ENCODE measurements around the gene CACNA1F.

The CACNA1F gene

GRCh38 chrX:49257074-49257790 is 24.1 kb upstream of the CACNA1F start:
- FAIRE-seq = no peak

- FAIRE-seq = no peak
Observed at GRCh38 chrX:49256268-49256995, 23.3 kb upstream of the CACNA1F start.

- FAIRE-seq = no peak
Observed at GRCh38 chrX:49254639-49255038, 21.5 kb upstream of the CACNA1F start.

GRCh38 chrX:49251325-49251724 is 18.2 kb upstream of the CACNA1F start:
- no peak for FAIRE-seq

GRCh38 chrX:49250578-49250977 is 17.4 kb upstream of the CACNA1F start:
- no peak for FAIRE-seq

GRCh38 chrX:49250066-49250465 is 16.9 kb upstream of the CACNA1F start:
- FAIRE-seq = no peak

- no peak for FAIRE-seq
Observed at GRCh38 chrX:49249616-49250015, 16.5 kb upstream of the CACNA1F start.

- no peak for FAIRE-seq
Observed at GRCh38 chrX:49249071-49249470, 15.9 kb upstream of the CACNA1F start.

- FAIRE-seq = no peak
Observed at GRCh38 chrX:49247916-49248811, 15.0 kb upstream of the CACNA1F start.

GRCh38 chrX:49247346-49247745 is 14.2 kb upstream of the CACNA1F start:
- no peak for FAIRE-seq

- FAIRE-seq = no peak
Observed at GRCh38 chrX:49246541-49246940, 13.4 kb upstream of the CACNA1F start.

- no peak for FAIRE-seq
Observed at GRCh38 chrX:49244207-49244606, 11.1 kb upstream of the CACNA1F start.

- FAIRE-seq = no peak
Observed at GRCh38 chrX:49243166-49243565, 10.0 kb upstream of the CACNA1F start.

GRCh38 chrX:49242545-49243066 is 9.5 kb upstream of the CACNA1F start:
- no peak for FAIRE-seq

GRCh38 chrX:49238735-49239134 is 5.6 kb upstream of the CACNA1F start:
- no peak for FAIRE-seq

GRCh38 chrX:49237060-49237459 is 3.9 kb upstream of the CACNA1F start:
- no peak for FAIRE-seq

- FAIRE-seq = no peak
Observed at GRCh38 chrX:49233887-49234555, 881 bp upstream of the CACNA1F start.

GRCh38 chrX:49232525-49232924 is 615 bp downstream of the CACNA1F start:
- no peak for FAIRE-seq

GRCh38 chrX:49231333-49232000 is 1.7 kb downstream of the CACNA1F start:
- FAIRE-seq = no peak

- FAIRE-seq = no peak
Observed at GRCh38 chrX:49230500-49231232, 2.5 kb downstream of the CACNA1F start.

- no peak for FAIRE-seq
Observed at GRCh38 chrX:49228185-49228584, 5.0 kb downstream of the CACNA1F start.
